Prostate gland (tissue), 2 donors: ENCODE results near the gene PALM. TPM values are rescaled to one million over a fixed set of nuclear protein-coding genes. Genes with fewer than 3 reads are reported as not detected.
"Not testable (repeated sequence)": the region's sequence is repeated elsewhere in the genome, so short reads cannot be mapped to it uniquely, and the experiment has no call there.

ENCODE experiments used
- DNase-seq: peaks from one replicate; pipeline ENCODE4 v3.0.0-alpha.2; 2019; ENCODE audit warnings: low spot score
- H3K27ac ChIP-seq, 2 donors: fragments of 200-600 bp; sonication (generic); 2 replicates each; pipeline ENCODE4 v1.5.1; 2017 to 2019
- H3K27me3 ChIP-seq: fragments of 200-600 bp; sonication (generic); replicated peaks from 2 replicates; pipeline ENCODE4 v1.5.1; 2019; ENCODE audit not compliant: insufficient read depth
- H3K36me3 ChIP-seq, 2 donors: fragments of 200-600 bp; sonication (generic); 1 replicate in 1 of 2; 2 replicates in 1 of 2; pipeline versions ENCODE4 v1.5.1 to v1.8.1; 2017 to 2019
- H3K4me1 ChIP-seq: fragments of 200-600 bp; sonication (generic); replicated peaks from 2 replicates; pipeline ENCODE4 v1.5.1; 2019
- H3K4me3 ChIP-seq, 2 donors: fragments of 200-600 bp; sonication (generic); 2 replicates each; pipeline ENCODE4 v1.5.1; 2017 to 2019
- H3K9me3 ChIP-seq: fragments of 200-600 bp; sonication (generic); 2 replicates; pipeline ENCODE4 v1.5.1; 2017
- CTCF ChIP-seq, 4 experiments: fragments of 200-600 bp in 2 of 4; fragments of 450-650 bp in 2 of 4; sonication (generic) in 2 of 4; IDR thresholded peaks; 1 replicate in 3 of 4; 2 replicates in 1 of 4; pipeline ENCODE4 v1.5.1; 2016 to 2019; ENCODE audit warnings: antibody characterized with exemption in 4 of 4, mild to moderate bottlenecking in 2 of 4, moderate library complexity in 2 of 4
- POLR2A ChIP-seq: fragments of 450-650 bp; IDR thresholded peaks from one replicate; pipeline ENCODE4 v1.6.1; 2016; ENCODE audit warnings: antibody characterized with exemption, mild to moderate bottlenecking
- POLR2AphosphoS5 ChIP-seq: sonication (generic); formaldehyde crosslinking; IDR thresholded peaks from one replicate; pipeline ENCODE4 v1.6.1; 2017; ENCODE audit warnings: antibody characterized with exemption
- WGBS: methylation state at CpG from one replicate; pipeline ENCODE4 v1.1.5; 2018; 5-methylcytosine and 5-hydroxymethylcytosine counted together
- intact Hi-C: fragments of 100-400 bp; cut with DNase I; formaldehyde crosslinking; loops from one replicate; pipeline ENCODE4 v1.14.2; 2022
- total RNA-seq, 2 donors: library from RNA; depleted of rRNA; stranded (reverse); fragments of >200 nt; gene quantifications; one replicate each; pipeline ENCODE4 v1.1.0, GENCODE V29; 2016

PALM gene
- total RNA-seq, 2 donors from 2014 or later, result 40.9 to 58.7 TPM

DNA sequence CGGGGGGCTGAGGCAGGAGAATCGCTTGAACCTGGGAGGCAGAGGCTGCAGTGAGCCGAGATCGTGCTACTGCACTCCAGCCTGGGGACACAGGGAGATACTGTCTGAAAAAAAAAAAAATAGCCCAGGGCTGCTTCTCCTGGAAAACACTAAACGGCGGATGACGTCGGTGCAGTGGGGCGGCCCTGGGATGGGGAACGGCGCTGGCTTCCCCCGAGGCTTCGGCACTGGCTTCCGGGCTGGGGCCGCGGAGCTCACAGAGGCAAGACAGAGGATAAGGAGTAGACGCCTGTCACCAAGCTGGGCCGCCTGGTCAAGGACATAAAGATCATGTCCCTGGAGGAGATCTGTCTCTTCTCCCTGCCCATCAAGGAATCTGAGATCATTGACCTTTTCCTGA, 18.5 kb upstream of the PALM start:
- intact Hi-C loops, result no loop called here
- WGBS, result 78% methylated on average over 18 of the region's 18 CpGs
- no peaks in the 10 kb centered on the region for H3K36me3 ChIP-seq
- H3K4me3 ChIP-seq, result no peak overlapping the region
- no peaks in the 10 kb centered on the region for H3K4me1 ChIP-seq
- H3K27ac ChIP-seq, result no peak overlapping the region
- no peaks in the 10 kb centered on the region for H3K9me3 ChIP-seq
- no peak for DNase-seq
- no peak for TF ChIP-seq CTCF (IDR thresholded peaks at IDR 0.05)
- TF ChIP-seq POLR2A, result no peak
- no peak for TF ChIP-seq POLR2AphosphoS5
- H3K27me3 ChIP-seq, result no peaks in the 10 kb centered on the region

DNA sequence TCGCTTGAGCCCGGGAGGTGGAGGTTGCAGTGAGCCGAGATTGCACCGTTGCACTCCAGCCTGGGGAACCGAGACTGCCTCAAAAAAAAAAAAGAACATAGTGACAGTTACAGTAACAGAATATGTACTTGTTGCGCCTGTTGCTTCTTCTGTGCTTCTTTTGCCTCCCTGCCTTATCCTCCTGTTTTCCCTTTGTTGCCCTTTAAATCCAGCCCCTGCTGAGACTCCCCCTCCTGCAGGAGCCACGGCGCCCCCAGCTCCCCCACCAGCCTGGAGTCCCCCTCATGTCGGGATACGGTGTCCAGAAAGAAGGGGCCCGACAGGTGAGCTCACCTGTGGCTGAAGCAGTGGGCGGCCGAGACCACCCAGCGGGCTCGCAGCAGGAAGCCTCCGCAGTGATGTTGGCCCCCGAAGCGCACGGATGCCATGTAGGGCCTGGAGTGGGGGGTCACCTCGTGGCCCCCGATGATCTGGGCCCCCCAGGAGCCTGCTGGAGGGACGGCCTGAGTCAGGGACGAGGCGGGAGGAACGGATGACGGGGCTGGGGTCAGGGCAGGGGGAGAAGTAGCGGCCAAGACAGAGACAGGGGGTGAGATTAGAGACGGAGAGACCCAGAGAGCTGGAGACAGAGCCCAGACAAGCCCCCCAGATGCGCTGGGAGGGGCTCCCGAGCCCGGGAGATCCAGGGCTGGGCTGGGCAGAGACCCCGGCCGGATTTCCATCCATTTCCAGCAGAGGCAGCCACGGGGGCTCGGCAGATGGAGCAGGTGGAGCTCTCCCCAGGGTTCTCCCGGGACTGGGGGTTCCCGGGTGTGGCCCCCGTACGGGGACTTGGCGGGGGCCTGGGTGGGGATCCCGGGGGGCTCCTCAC, 14.0 kb upstream of the PALM start:
- Histone ChIP-seq H3K9me3 (no peaks in the 10 kb centered on the region), H3K27ac (no peak overlapping the region), H3K27me3 (no peaks in the 10 kb centered on the region), H3K36me3 (no peaks in the 10 kb centered on the region), H3K4me1 (no peaks in the 10 kb centered on the region), H3K4me3 (no peak overlapping the region)
- intact Hi-C loops, result no loop called here
- 43% methylated on average over 41 of the region's 41 CpGs for WGBS
- TF ChIP-seq CTCF (IDR thresholded peaks at IDR 0.05), result no peak
- no peak for TF ChIP-seq POLR2A
- no peak for TF ChIP-seq POLR2AphosphoS5
- no peak for DNase-seq

- intact Hi-C loops, result no loop called here
- no peak within 1 kb of the TSS for H3K27ac ChIP-seq
- no peaks in the 10 kb centered on the region for H3K4me1 ChIP-seq
- no peaks in the 10 kb centered on the region for H3K9me3 ChIP-seq
- H3K4me3 ChIP-seq, result no peak within 1 kb of the TSS
- DNase-seq, result no peak
- 68% methylated on average over 29 of the region's 31 CpGs for WGBS
- no peaks in the 10 kb centered on the region for H3K36me3 ChIP-seq
- TF ChIP-seq POLR2A, result no peak
- no peak for TF ChIP-seq POLR2AphosphoS5
- no peak for TF ChIP-seq CTCF (IDR thresholded peaks at IDR 0.05)
- no peaks in the 10 kb centered on the region for H3K27me3 ChIP-seq
Measured at GRCh38 chr19:695352-695949, 13.3 kb upstream of the PALM start, which contains the start of gene PRSS57. Gene PRSS57 (minus strand): TSS chr19:695452. CDS start chr19:695430, 22 bp downstream.

DNA sequence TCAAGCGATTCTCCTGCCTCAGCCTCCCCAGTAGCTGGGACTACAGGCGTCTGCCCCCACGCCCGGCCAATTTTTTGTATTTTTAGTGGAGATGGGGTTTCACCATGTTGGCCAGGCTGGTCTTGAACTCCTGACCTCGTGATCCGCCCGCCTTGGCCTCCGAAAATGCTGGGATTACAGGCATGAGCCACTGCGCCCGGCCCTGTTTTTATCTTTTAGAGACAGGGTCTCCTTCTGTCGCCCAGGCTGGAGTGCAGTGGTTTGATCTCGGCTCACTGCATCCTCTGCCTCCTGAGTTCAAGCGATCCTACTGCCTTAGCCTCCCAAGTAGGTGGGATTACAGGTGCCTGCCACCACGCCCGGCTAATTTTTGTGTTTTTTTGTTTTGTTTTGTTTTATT, 10.2 kb upstream of the PALM start:
- H3K9me3 ChIP-seq, H3K4me3 ChIP-seq, H3K27ac ChIP-seq, H3K36me3 ChIP-seq, H3K4me1 ChIP-seq, DNase-seq, intact Hi-C loops, H3K27me3 ChIP-seq: not testable (repeated sequence)
- 91% methylated on average over 15 of the region's 15 CpGs for WGBS

DNA sequence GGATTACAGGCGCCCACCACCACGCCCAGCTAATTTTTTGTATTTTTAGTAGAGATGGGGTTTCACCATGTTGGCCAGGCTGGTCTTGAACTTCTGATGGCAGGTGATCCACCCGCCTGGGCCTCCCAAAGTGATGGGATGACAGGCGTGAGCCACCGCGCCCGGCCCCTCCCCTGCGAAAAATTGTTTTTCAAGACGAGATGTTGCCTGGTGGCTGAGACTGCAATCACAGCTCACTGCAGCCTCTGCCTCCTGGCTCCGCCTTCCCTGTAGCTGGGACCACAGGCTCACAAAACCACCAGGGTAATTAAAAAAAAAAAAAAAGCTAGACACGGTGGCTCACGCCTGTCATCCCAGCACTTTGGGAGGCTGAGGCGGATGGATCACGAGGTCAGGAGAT, 8.8 kb upstream of the PALM start:
- H3K4me3 ChIP-seq, H3K27ac ChIP-seq, H3K36me3 ChIP-seq, H3K4me1 ChIP-seq, H3K9me3 ChIP-seq, intact Hi-C loops, DNase-seq, H3K27me3 ChIP-seq: not testable (repeated sequence)
- WGBS, result 69% methylated on average over 14 of the region's 14 CpGs

DNA sequence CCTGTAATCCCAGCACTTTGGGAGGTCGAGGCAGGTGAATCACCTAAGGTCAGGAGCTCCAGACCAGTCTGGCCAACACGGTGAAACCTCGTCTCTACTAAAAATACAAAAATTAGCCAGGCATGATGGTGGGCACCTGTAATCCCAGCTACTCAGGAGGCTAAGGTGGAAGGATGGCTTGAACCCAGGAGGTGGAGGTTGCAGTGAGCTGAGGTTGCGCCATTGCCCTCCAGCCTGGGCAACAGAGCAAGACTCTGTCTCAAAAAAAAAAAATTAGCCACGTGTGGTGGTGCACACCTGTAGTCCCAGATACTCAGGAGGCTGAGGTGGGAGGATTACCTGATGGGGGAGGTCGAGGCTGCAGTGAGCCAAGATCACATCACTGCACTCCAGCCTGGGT, 5.9 kb upstream of the PALM start:
- intact Hi-C loops, result not testable (repeated sequence)

More for the DNA sequence above, 5.9 kb upstream of the PALM start:
- not testable (repeated sequence) for DNase-seq, H3K4me3 ChIP-seq, H3K36me3 ChIP-seq, H3K27me3 ChIP-seq, H3K4me1 ChIP-seq, H3K9me3 ChIP-seq, H3K27ac ChIP-seq
- WGBS, result 73% methylated on average over 6 of the region's 6 CpGs
